Loucy (cell line): ENCODE measurements around the gene B4GALNT3.

Experiments used
- EZH2phosphoT487 ChIP-seq: fragments of 200-600 bp; IDR thresholded peaks from 2 replicates; pipeline ENCODE4 v1.6.1; 2018; ENCODE audit warnings: antibody characterized with exemption, mild to moderate bottlenecking, moderate library complexity, borderline replicate concordance
- TF ChIP-seq, protein P1 (sequence below): fragments of 200-600 bp; sonication (generic); conservative IDR thresholded peaks from 2 replicates; pipeline ENCODE4 v1.5.1; 2014; ENCODE audit warnings: mild to moderate bottlenecking, antibody characterized with exemption, low read length

- TF ChIP-seq, protein P1, sequence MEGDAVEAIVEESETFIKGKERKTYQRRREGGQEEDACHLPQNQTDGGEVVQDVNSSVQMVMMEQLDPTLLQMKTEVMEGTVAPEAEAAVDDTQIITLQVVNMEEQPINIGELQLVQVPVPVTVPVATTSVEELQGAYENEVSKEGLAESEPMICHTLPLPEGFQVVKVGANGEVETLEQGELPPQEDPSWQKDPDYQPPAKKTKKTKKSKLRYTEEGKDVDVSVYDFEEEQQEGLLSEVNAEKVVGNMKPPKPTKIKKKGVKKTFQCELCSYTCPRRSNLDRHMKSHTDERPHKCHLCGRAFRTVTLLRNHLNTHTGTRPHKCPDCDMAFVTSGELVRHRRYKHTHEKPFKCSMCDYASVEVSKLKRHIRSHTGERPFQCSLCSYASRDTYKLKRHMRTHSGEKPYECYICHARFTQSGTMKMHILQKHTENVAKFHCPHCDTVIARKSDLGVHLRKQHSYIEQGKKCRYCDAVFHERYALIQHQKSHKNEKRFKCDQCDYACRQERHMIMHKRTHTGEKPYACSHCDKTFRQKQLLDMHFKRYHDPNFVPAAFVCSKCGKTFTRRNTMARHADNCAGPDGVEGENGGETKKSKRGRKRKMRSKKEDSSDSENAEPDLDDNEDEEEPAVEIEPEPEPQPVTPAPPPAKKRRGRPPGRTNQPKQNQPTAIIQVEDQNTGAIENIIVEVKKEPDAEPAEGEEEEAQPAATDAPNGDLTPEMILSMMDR: no peak
- TF ChIP-seq EZH2phosphoT487: no peak
Measured at GRCh38 chr12:560691-561390, 101.1 kb downstream of the B4GALNT3 start.
